GM19467 (cell line): ENCODE measurements around the gene TRIM4.

Experiments
- ATAC-seq: cut with Tn5 transposase; IDR thresholded peaks from one replicate; pipeline ENCODE4 v1.9.1; 2021; ENCODE audit warnings: mild to moderate bottlenecking, moderate library complexity; ENCODE audit not compliant: unreplicated experiment

The TRIM4 gene

GRCh38 chr7:99844328-99844727, 75.0 kb downstream of the TRIM4 start:
- no peak for ATAC-seq

GRCh38 chr7:99843808-99844207, 75.5 kb downstream of the TRIM4 start:
- ATAC-seq: no peak

- no peak for ATAC-seq
Observed at GRCh38 chr7:99842926-99843325, 76.4 kb downstream of the TRIM4 start.
